HG02642 (cell line): ENCODE measurements around the gene LETM1.

Experiments
- ATAC-seq: cut with Tn5 transposase; IDR thresholded peaks from one replicate; pipeline ENCODE4 v1.9.1; 2021; ENCODE audit warnings: mild to moderate bottlenecking; ENCODE audit not compliant: unreplicated experiment, poor library complexity

Gene LETM1

DNA sequence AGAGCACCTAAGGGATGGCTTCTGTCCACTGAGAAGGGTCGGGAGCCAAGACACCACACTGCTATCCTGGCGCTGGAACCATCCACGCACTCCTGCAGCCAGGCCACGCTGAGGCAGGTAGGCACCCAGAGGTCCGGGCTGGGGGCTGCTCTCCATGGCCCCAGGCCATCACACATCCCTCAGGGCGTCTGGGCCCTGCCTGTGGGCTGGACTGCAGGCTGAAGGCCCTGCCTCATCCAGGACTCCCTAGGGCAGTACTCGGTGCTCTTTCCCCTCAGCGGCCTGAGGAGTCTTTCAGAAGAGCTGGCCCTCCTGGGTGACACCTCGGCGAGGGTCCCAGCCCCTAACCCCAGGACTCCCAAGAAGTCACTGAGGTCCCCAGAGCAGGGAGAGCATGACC, 45.2 kb downstream of the LETM1 start:
- ATAC-seq: no peak

GRCh38 chr4:1809754-1810502, 46.0 kb downstream of the LETM1 start:
- ATAC-seq: no peak

GRCh38 chr4:1808851-1809753, 46.9 kb downstream of the LETM1 start:
- no peak for ATAC-seq

DNA sequence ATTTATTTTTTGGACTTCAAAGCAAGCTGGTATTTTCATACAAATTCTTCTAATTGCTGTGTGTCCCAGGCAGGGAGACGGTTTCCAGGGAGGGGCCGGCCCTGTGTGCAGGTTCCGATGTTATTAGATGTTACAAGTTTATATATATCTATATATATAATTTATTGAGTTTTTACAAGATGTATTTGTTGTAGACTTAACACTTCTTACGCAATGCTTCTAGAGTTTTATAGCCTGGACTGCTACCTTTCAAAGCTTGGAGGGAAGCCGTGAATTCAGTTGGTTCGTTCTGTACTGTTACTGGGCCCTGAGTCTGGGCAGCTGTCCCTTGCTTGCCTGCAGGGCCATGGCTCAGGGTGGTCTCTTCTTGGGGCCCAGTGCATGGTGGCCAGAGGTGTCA, 47.6 kb downstream of the LETM1 start:
- no peak for ATAC-seq

DNA sequence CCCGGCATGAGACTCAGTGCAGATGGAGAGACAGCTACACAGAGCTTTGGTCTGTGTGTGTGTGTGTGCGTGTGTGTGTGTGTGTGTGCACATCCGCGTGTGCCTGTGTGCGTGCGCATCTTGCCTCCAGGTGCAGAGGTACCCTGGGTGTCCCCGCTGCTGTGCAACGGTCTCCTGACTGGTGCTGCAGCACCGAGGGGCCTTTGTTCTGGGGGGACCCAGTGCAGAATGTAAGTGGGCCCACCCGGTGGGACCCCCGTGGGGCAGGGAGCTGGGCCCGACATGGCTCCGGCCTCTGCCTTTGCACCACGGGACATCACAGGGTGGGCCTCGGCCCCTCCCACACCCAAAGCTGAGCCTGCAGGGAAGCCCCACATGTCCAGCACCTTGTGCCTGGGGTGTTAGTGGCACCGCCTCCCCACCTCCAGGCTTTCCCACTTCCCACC, 48.6 kb downstream of the LETM1 start:
- no peak for ATAC-seq

- ATAC-seq: no peak
Measured at GRCh38 chr4:1806596-1807331, 49.2 kb downstream of the LETM1 start.

- no peak for ATAC-seq
Measured at GRCh38 chr4:1806223-1806564, 49.8 kb downstream of the LETM1 start.

- ATAC-seq: no peak
Measured at GRCh38 chr4:1805493-1806222, 50.3 kb downstream of the LETM1 start.

- ATAC-seq: no peak
Measured at GRCh38 chr4:1804638-1805492, 51.1 kb downstream of the LETM1 start.

- no peak for ATAC-seq
Measured at GRCh38 chr4:1803523-1804423, 52.2 kb downstream of the LETM1 start.

GRCh38 chr4:1802720-1803522, 53.0 kb downstream of the LETM1 start:
- ATAC-seq: no peak

- no peak for ATAC-seq
Measured at GRCh38 chr4:1802151-1802715, 53.7 kb downstream of the LETM1 start.

DNA sequence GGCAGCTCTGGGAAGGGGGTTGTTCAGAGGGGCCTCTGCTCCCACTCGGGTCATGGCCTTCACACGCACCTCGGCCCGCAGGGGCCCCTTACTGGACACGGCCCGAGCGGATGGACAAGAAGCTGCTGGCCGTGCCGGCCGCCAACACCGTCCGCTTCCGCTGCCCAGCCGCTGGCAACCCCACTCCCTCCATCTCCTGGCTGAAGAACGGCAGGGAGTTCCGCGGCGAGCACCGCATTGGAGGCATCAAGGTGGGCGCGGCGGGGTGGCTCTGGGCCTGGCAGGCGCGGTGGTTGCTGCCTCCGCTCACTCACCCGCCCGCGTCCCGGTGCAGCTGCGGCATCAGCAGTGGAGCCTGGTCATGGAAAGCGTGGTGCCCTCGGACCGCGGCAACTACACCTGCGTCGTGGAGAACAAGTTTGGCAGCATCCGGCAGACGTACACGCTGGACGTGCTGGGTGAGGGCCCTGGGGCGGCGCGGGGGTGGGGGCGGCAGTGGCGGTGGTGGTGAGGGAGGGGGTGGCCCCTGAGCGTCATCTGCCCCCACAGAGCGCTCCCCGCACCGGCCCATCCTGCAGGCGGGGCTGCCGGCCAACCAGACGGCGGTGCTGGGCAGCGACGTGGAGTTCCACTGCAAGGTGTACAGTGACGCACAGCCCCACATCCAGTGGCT, 54.5 kb downstream of the LETM1 start:
- no peak for ATAC-seq

GRCh38 chr4:1800805-1801204, 55.2 kb downstream of the LETM1 start:
- no peak for ATAC-seq

GRCh38 chr4:1799387-1800375, 56.3 kb downstream of the LETM1 start:
- ATAC-seq: no peak
